B cell (primary cell): ENCODE measurements around the gene TLK1. TPM values are rescaled to one million over a fixed set of nuclear protein-coding genes. Genes with fewer than 3 reads are reported as not detected.

Experiments
- ATAC-seq: fragments of 200-7000 bp; cut with Tn5 transposase; one replicate; pipeline ENCODE4 v1.10.0; 2021; ENCODE audit warnings: low read depth, mild to moderate bottlenecking, moderate number of reproducible peaks, moderate library complexity
- CTCF ChIA-PET: fragments of 350-600 bp; sonication (Branson Sonifier 250); formaldehyde crosslinking; loops from one replicate; lab custom pipeline; 2021; ENCODE audit warnings: antibody characterized with exemption, inconsistent platforms; lab: Charles Lee
- POLR2A ChIA-PET: fragments of 350-600 bp; sonication (Branson Sonifier 250); formaldehyde crosslinking; loops from one replicate; lab custom pipeline; 2021; ENCODE audit warnings: antibody characterized with exemption; lab: Charles Lee
- DNase-seq: peaks from one replicate; pipeline ENCODE4 v3.0.0; 2013
- H2AFZ ChIP-seq: 2 replicates; pipeline ENCODE4 v1.6.1; 2012; ENCODE audit warnings: mild to moderate bottlenecking, low read depth, low read length; ENCODE audit not compliant: insufficient read depth, poor library complexity, severe bottlenecking
- H3K27ac ChIP-seq, 2 donors: 1 replicate in 1 of 2; 2 replicates in 1 of 2; pipeline ENCODE4 v1.5.1; 2012 to 2013; ENCODE audit warnings: low read length in 2 of 2, mild to moderate bottlenecking in 2 of 2, moderate library complexity in 1 of 2
- H3K27me3 ChIP-seq, 4 experiments: fragments of 200-600 bp in 1 of 4; sonication (generic) in 1 of 4; replicated peaks in 1 of 4; 1 replicate in 2 of 4; 2 replicates in 2 of 4; pipeline versions ENCODE4 v1.6.1 to v1.7.0; 2013 to 2016; ENCODE audit warnings: low read length in 3 of 4, mild to moderate bottlenecking in 2 of 4, mixed read lengths in 1 of 4, moderate library complexity in 1 of 4; ENCODE audit not compliant: insufficient read depth in 4 of 4, control insufficient read depth in 3 of 4; ENCODE audit errors: control extremely low read depth in 1 of 4
- H3K36me3 ChIP-seq, 2 experiments: replicated peaks in 1 of 2; 1 replicate in 1 of 2; 2 replicates in 1 of 2; pipeline versions ENCODE4 v1.6.1 to v1.7.1; 2013; ENCODE audit warnings: low read length in 1 of 2; ENCODE audit not compliant: insufficient read depth in 2 of 2, control insufficient read depth in 1 of 2; ENCODE audit errors: control extremely low read depth in 1 of 2, extremely low read depth in 1 of 2
- H3K4me1 ChIP-seq, 2 donors: fragments of 200-600 bp in 1 of 2; sonication (generic) in 1 of 2; 1 replicate in 1 of 2; 2 replicates in 1 of 2; pipeline versions ENCODE4 v1.5.1 to v1.6.1; 2013 to 2017; ENCODE audit warnings: low read length in 2 of 2; ENCODE audit not compliant: control insufficient read depth in 2 of 2, insufficient read depth in 2 of 2
- H3K4me2 ChIP-seq: replicated peaks from 2 replicates; pipeline ENCODE3; 2012; ENCODE audit warnings: mild to moderate bottlenecking, low read depth, low read length; ENCODE audit not compliant: poor library complexity, severe bottlenecking
- H3K4me3 ChIP-seq, 5 experiments: fragments of 200-600 bp in 1 of 5; sonication (generic) in 1 of 5; 1 replicate in 3 of 5; 2 replicates in 2 of 5; pipeline versions ENCODE4 v1.5.1 to v1.7.0; 2011 to 2016; ENCODE audit warnings: low read length in 4 of 5, mild to moderate bottlenecking in 4 of 5, low read depth in 2 of 5, control low read depth in 1 of 5, moderate library complexity in 1 of 5; ENCODE audit not compliant: insufficient read depth in 1 of 5; ENCODE audit errors: control extremely low read depth in 1 of 5, extremely low read depth in 1 of 5
- H3K79me2 ChIP-seq: fragments of 200-600 bp; sonication (generic); one replicate; pipeline ENCODE4 v1.6.0; 2016; ENCODE audit warnings: low read length; ENCODE audit not compliant: control insufficient read depth, insufficient read depth
- H3K9ac ChIP-seq: fragments of 200-600 bp; sonication (generic); 2 replicates; pipeline ENCODE4 v1.6.1; 2017; ENCODE audit warnings: mild to moderate bottlenecking, low read length, moderate library complexity
- H3K9me3 ChIP-seq, 3 donors: one replicate each; pipeline versions ENCODE4 v1.6.1 to v1.7.1; 2013; ENCODE audit warnings: low read length in 2 of 3; ENCODE audit not compliant: control insufficient read depth in 2 of 3, insufficient read depth in 1 of 3; ENCODE audit errors: control extremely low read depth in 1 of 3
- H4K20me1 ChIP-seq: 2 replicates; pipeline ENCODE4 v1.6.0; 2012; ENCODE audit warnings: mild to moderate bottlenecking, low read length; ENCODE audit not compliant: insufficient read depth, control insufficient read depth, poor library complexity, severe bottlenecking
- H3K27ac Mint-ChIP-seq: one replicate; pipeline ENCODE4 v1.8.0; 2021; ENCODE audit warnings: mixed read lengths
- H3K27me3 Mint-ChIP-seq: one replicate; pipeline ENCODE4 v1.8.0; 2021; ENCODE audit warnings: mixed read lengths
- H3K4me1 Mint-ChIP-seq: one replicate; pipeline ENCODE4 v1.8.0; 2021; ENCODE audit warnings: mixed read lengths
- H3K4me3 Mint-ChIP-seq: one replicate; pipeline ENCODE4 v1.8.0; 2021; ENCODE audit warnings: mixed read lengths
- H3K9me3 Mint-ChIP-seq: one replicate; pipeline ENCODE4 v1.8.0; 2022; ENCODE audit warnings: mixed read lengths; ENCODE audit not compliant: insufficient read depth
- CTCF ChIP-seq: fragments of 200-600 bp; IDR thresholded peaks from one replicate; pipeline ENCODE4 v1.8.0; 2022; ENCODE audit warnings: antibody characterized with exemption, mild to moderate bottlenecking
- EZH2 ChIP-seq: IDR thresholded peaks from 2 replicates; pipeline ENCODE4 v1.6.1; 2012; ENCODE audit warnings: borderline replicate concordance, low read depth, mild to moderate bottlenecking, moderate library complexity, low read length; ENCODE audit not compliant: insufficient read depth, poor library complexity, severe bottlenecking
- WGBS: methylation state at CpG from one replicate; pipeline ENCODE4 v1.1.5; 2013; ENCODE audit warnings: missing lambda C conversion rate; ENCODE audit not compliant: insufficient coverage; 5-methylcytosine and 5-hydroxymethylcytosine counted together
- intact Hi-C: fragments of 100-400 bp; cut with micrococcal nuclease; formaldehyde crosslinking; loops from one replicate; pipeline ENCODE4 v1.10.0; 2022
- polyA plus RNA-seq: library from polyadenylated mRNA; depleted of rRNA; stranded (reverse); fragments of >200 nt; gene quantifications from 2 replicates; pipeline ENCODE4 v1.2.3, GENCODE V29; 2012
- total RNA-seq, 2 donors: library from RNA; stranded (reverse); fragments of 120-200 nt in 1 of 2; gene quantifications; 1 replicate in 1 of 2; 2 replicates in 1 of 2; pipeline versions ENCODE4 v1.2.3 to v1.2.4, GENCODE V29; 2013 to 2022

The TLK1 gene
- total and polyA plus RNA-seq, 2 donors (not counting 1 experiment from before 2014, with no cell fraction given) = 13.8 to 186 TPM

- H3K79me2 ChIP-seq = no peaks in the 10 kb centered on the region
- H3K9me3 Mint-ChIP-seq = no peaks in the 10 kb centered on the region
- no peaks in the 10 kb centered on the region for H3K27me3 Mint-ChIP-seq
- H3K27ac ChIP-seq = no peak overlapping the region
- no peak for ATAC-seq
- H2AFZ ChIP-seq = no peak overlapping the region
- intact Hi-C loops = no loop called here
- no peaks in the 10 kb centered on the region for H3K27me3 ChIP-seq
- H3K36me3 ChIP-seq = no peaks in the 10 kb centered on the region
- no CpG with 5 or more reads among the region's 3 CpGs for WGBS
- peaks cover 3 to 10% of the 10 kb centered on the region in 2 donors for H3K4me1 ChIP-seq
- no peaks in the 10 kb centered on the region for H4K20me1 ChIP-seq
- H3K4me1 Mint-ChIP-seq = peaks cover 14% of the 10 kb centered on the region
- H3K4me2 ChIP-seq = no peak overlapping the region
- no peak overlapping the region for H3K27ac Mint-ChIP-seq
- H3K9ac ChIP-seq = no peak overlapping the region
- DNase-seq = no peak
- POLR2A ChIA-PET = no interaction called here
- TF ChIP-seq EZH2 = no peak
- no peak for TF ChIP-seq CTCF
- H3K4me3 Mint-ChIP-seq = no peak overlapping the region
- CTCF ChIA-PET = no interaction called here
- H3K4me3 ChIP-seq = no peak overlapping the region
- H3K9me3 ChIP-seq = no peaks in the 10 kb centered on the region
These were observed 25.2 kb upstream of the TLK1 start for GRCh38 chr2:171185941-171186340.

- Histone ChIP-seq H3K36me3 (no peaks in the 10 kb centered on the region), H3K4me2 (no peak overlapping the region), H3K27ac (no peak overlapping the region), H3K9ac (no peak overlapping the region), H3K9me3 (no peaks in the 10 kb centered on the region), H4K20me1 (no peaks in the 10 kb centered on the region), H2AFZ (no peak overlapping the region), H3K79me2 (no peaks in the 10 kb centered on the region), H3K4me1 (peaks cover 3 to 10% of the 10 kb centered on the region in 2 donors), H3K27me3 (no peaks in the 10 kb centered on the region), H3K4me3 (no peak overlapping the region)
- no peaks in the 10 kb centered on the region for H3K27me3 Mint-ChIP-seq
- DNase-seq (no peak), ATAC-seq (no peak)
- ChIA-PET POLR2A (no interaction called here), CTCF (no interaction called here)
- no peak overlapping the region for H3K27ac Mint-ChIP-seq
- intact Hi-C loops = no loop called here
- H3K4me3 Mint-ChIP-seq = no peak overlapping the region
- TF ChIP-seq EZH2 = no peak
- H3K4me1 Mint-ChIP-seq = peaks cover 17% of the 10 kb centered on the region
- WGBS = 100% methylated on average over 1 of the region's 2 CpGs
- H3K9me3 Mint-ChIP-seq = no peaks in the 10 kb centered on the region
These were observed 24.6 kb upstream of the TLK1 start for GRCh38 chr2:171185165-171185818.
